ENCODE results near the gene TMEM178B.

DNA sequence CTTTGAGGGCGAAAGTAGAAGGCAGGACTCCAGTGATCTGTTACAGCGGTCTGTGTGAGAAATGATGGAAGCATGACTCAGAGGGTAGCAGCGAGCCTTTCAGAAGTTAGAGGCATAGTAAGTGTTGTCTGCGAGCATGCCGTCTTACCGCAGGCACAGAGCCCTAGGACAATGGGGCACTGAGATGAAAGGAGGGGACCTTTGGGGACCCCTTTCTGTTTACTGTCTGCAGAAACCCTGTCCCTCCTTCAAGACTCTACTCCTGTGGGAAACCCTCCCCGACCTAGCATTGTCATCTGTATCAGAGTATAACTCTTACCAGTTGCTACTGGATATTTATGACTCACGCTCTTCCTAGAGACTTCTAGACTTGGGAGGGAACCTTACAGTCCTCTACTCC, 390.1 kb downstream of the TMEM178B start:
- TF ChIP-seq CTCF (IDR thresholded peaks at IDR 0.05 in 4 of 5, conservative IDR thresholded peaks at IDR 0.05 in 1 of 5) = no peak
- no peak for TF ChIP-seq POLR2A (IDR thresholded peaks at IDR 0.05)
